Activated T-helper 1 cell treated with anti-CD3 and anti-CD28 coated beads, Interleukin-12 subunit alpha, Interleukin-12 subunit beta, Interleukin-2, Interleukin-4 antibody, amounts not matched to agents 30 ng/mL and 10 ng/mL and 1 ng/mL, durations not matched to agents 14 hours and 24 hours and 36 hours (primary cell): ENCODE measurements around the gene GPR17. TPM values are rescaled to one million over a fixed set of nuclear protein-coding genes. Genes with fewer than 3 reads are reported as not detected.

Experiments
- DNase-seq: peaks from one replicate; pipeline ENCODE4 v3.0.0; 2021; ENCODE audit warnings: low spot score
- H3K27ac Mint-ChIP-seq: one replicate; pipeline ENCODE4 v1.8.0; 2021; ENCODE audit warnings: mild to moderate bottlenecking, mixed read lengths
- H3K27me3 Mint-ChIP-seq: one replicate; pipeline ENCODE4 v1.8.0; 2022; ENCODE audit warnings: mild to moderate bottlenecking, moderate library complexity, mixed read lengths; ENCODE audit not compliant: insufficient read depth
- H3K36me3 Mint-ChIP-seq: one replicate; pipeline ENCODE4 v1.8.0; 2021; ENCODE audit warnings: low read depth, mixed read lengths
- H3K4me1 Mint-ChIP-seq: one replicate; pipeline ENCODE4 v1.8.0; 2021; ENCODE audit warnings: low read depth, mixed read lengths
- H3K4me3 Mint-ChIP-seq: one replicate; pipeline ENCODE4 v1.8.0; 2021; ENCODE audit warnings: mild to moderate bottlenecking, moderate library complexity, mixed read lengths
- H3K9me3 Mint-ChIP-seq: one replicate; pipeline ENCODE4 v1.8.0; 2021; ENCODE audit warnings: mixed read lengths
- intact Hi-C: fragments of 100-400 bp; cut with micrococcal nuclease; formaldehyde crosslinking; loops from one replicate; pipeline ENCODE4 v1.15.1; 2024
- total RNA-seq: library from RNA; stranded (reverse); gene quantifications from 2 replicates; pipeline ENCODE4 v1.2.3, GENCODE V29; 2022

GPR17 gene
- total RNA-seq, 1 donor from 2014 or later = not detected

- H3K9me3 Mint-ChIP-seq = no peaks in the 10 kb centered on the region
- peaks cover 7% of the 10 kb centered on the region for H3K4me1 Mint-ChIP-seq
- H3K27me3 Mint-ChIP-seq = no peaks in the 10 kb centered on the region
- no peak for DNase-seq
- H3K4me3 Mint-ChIP-seq = no peak overlapping the region
- H3K36me3 Mint-ChIP-seq = no peaks in the 10 kb centered on the region
- H3K27ac Mint-ChIP-seq = no peak overlapping the region
- intact Hi-C loops = no loop called here
Observed at GRCh38 chr2:127635380-127636237, 10.3 kb upstream of the GPR17 start.

DNA sequence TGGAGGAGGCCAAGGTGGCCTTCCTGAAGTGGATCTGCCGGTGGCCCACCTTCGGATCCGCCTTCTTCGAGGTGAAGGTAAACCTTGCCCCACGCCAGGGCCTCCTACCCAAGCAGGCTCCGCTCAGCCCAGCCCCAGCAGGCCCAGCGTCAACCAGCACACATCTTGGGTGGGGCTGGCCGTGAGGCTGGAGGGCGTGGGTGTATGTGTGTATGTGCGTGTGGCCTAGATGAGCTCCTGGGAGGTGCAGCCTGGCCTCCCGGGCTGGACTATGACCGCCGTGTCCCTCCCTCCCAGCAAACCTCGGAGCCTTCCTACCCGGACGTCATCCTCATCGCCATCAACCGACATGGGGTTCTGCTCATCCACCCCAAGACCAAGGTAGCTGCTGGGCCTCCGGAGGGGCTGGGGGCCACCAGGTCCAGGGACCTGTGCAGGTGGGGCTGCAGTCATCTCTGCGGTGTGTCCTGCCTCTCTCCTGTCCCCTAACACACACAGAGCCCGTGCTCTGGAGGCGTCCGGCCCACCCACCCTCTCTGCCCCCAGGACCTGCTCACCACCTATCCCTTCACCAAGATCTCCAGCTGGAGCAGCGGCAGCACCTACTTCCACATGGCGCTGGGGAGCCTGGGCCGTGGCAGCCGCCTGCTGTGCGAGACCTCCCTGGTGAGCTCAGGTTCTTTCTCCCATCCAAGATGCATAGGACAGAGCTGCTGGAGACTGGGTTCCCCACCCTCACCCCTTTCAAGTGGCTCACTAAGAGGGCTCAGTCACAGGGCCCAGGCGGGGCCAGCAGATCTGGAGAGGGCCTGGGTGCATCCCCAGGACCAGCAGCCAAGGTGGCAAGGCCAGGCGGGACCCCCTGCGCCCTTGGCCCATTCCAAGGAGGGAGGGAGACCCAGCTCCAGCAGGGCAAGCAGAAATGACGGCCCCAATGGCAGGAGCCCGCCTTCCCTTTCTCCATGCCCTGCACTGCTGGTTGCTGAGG is 9.4 kb upstream of the GPR17 start:
- intact Hi-C loops = no loop called here
- H3K4me3 Mint-ChIP-seq = no peak overlapping the region
- H3K4me1 Mint-ChIP-seq = peaks cover 7% of the 10 kb centered on the region
- H3K36me3 Mint-ChIP-seq = no peaks in the 10 kb centered on the region
- DNase-seq = no peak
- peak overlapping the region; percentile 40 for H3K27ac Mint-ChIP-seq
- no peaks in the 10 kb centered on the region for H3K27me3 Mint-ChIP-seq
- H3K9me3 Mint-ChIP-seq = no peaks in the 10 kb centered on the region

DNA sequence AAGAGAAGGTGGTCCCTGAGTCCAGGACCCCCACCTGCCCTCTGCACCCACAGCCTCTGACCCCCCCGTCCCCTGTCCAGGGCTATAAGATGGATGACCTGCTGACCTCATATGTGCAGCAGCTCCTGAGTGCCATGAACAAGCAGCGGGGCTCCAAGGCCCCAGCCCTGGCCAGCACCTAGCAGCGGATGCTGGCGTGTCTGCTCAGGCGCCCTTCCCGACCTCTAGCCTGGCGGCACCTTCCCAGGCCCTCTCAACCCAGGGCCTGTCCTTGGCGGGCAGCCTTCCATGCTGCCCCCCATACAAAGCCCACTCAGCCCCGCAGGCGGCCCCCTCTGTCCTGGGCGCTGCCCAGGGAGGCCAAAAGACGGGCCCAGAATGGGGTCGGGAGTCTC is 8.7 kb upstream of the GPR17 start:
- H3K4me3 Mint-ChIP-seq = no peak overlapping the region

GRCh38 chr2:127637725-127638252 is 8.2 kb upstream of the GPR17 start:
- H3K36me3 Mint-ChIP-seq = no peaks in the 10 kb centered on the region
- peaks cover 7% of the 10 kb centered on the region for H3K4me1 Mint-ChIP-seq
- intact Hi-C loops = no loop called here
- no peaks in the 10 kb centered on the region for H3K27me3 Mint-ChIP-seq
- peak overlapping the region; percentile 35 for H3K27ac Mint-ChIP-seq
- no peak for DNase-seq
- no peak overlapping the region for H3K4me3 Mint-ChIP-seq
- H3K9me3 Mint-ChIP-seq = no peaks in the 10 kb centered on the region

More for the DNA sequence above, 8.7 kb upstream of the GPR17 start:
- no peaks in the 10 kb centered on the region for H3K36me3 Mint-ChIP-seq
- intact Hi-C loops = no loop called here
- no peak overlapping the region for H3K27ac Mint-ChIP-seq
- H3K9me3 Mint-ChIP-seq = no peaks in the 10 kb centered on the region
- no peak for DNase-seq
- peaks cover 7% of the 10 kb centered on the region for H3K4me1 Mint-ChIP-seq
- H3K27me3 Mint-ChIP-seq = no peaks in the 10 kb centered on the region

DNA sequence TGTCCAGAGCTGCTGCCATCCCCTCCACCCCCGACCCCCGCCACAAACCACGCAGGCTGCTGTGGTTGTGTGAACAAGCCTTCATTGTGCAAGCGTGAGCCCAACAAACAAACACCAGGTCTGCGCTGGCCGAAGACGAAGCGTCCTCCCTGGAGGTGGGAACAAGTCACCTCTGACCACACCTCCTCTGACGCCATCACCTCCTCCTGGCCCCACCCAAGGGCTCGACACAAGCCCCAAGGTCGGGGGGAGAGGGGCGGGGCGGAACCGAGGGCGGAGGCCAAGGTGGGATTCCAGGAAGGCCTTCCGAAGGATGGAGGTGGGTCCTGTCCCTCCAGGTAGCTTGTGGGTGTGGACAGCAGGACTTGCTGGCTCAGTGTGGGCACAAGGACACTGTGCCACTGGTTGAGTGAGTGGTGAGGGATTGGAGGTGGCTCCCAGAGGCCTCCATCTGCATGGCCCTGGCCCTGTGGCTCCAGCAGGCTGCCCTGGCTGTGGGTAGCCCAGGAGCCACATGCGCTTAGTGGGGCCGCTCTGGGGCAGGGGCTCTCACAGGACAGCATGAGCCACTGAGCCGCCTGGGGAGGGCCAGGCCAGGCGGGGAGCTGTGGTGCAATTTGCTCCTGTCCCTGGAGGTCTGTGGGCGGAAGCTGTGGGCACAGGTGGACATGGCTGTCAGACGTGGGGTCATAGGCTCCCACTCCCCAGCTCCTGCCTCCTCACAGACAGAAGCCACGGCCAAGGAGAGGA is 7.4 kb upstream of the GPR17 start:
- no peak overlapping the region for H3K4me3 Mint-ChIP-seq
- no peak for DNase-seq
- intact Hi-C loops = no loop called here
- H3K36me3 Mint-ChIP-seq = no peaks in the 10 kb centered on the region
- no peak overlapping the region for H3K27ac Mint-ChIP-seq
- no peaks in the 10 kb centered on the region for H3K27me3 Mint-ChIP-seq
- no peaks in the 10 kb centered on the region for H3K9me3 Mint-ChIP-seq
- peaks cover 7% of the 10 kb centered on the region for H3K4me1 Mint-ChIP-seq

DNA sequence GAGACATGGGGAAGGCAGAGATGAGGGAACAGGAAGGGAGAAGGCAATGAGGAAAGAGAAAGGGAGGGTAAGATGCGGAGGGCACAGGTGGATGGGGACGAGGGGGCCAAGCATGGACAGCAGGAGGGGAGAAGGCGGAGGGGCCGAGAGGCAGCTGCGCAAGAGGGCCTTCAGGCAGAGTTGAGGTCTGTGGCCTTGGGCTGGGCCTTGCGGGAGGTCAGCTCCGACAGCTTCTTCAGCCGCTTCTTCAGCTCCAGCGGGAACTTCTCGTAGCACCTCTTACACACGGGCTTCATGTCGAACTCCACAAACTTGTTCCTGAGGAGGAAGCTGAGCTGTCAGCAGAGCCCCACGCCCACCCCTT is 6.9 kb upstream of the GPR17 start:
- H3K4me1 Mint-ChIP-seq = peaks cover 7% of the 10 kb centered on the region
- H3K36me3 Mint-ChIP-seq = no peaks in the 10 kb centered on the region
- H3K9me3 Mint-ChIP-seq = no peaks in the 10 kb centered on the region
- no peak for DNase-seq
- H3K27me3 Mint-ChIP-seq = no peaks in the 10 kb centered on the region
- no peak overlapping the region for H3K27ac Mint-ChIP-seq
- no peak overlapping the region for H3K4me3 Mint-ChIP-seq
- intact Hi-C loops = no loop called here

- Mint-ChIP-seq H3K36me3 (no peaks in the 10 kb centered on the region), H3K4me3 (peak overlapping the region; percentile 49), H3K9me3 (no peaks in the 10 kb centered on the region), H3K4me1 (peaks cover 7% of the 10 kb centered on the region), H3K27me3 (no peaks in the 10 kb centered on the region), H3K27ac (peak overlapping the region; percentile 70)
- no peak for DNase-seq
- intact Hi-C loops = loop anchor here (2.0 to 10.0 kb wide), 2 partner anchors 114 to 316 kb away; partner anchors contain the start of gene IWS1
Observed at GRCh38 chr2:127640082-127641072, 5.6 kb upstream of the GPR17 start.

DNA sequence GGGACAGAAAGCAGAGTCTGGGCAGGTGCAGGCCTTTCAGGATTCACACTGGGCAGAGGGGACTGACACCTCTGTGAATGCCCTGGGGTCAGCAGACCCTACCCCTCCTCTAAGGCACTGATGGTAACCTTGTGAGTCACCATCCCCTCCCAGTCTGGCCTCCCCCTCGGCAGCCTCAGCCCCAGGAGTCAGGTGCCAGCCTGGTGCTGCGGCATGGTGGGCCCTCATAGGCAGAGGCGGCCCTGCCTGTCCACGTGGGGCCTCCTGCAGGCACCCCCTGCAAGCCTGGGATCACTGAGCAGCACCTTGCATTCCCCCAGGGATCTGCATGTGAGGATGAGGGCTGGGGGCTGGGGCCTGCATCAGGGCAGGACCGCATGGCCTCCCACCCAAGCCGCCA is 4.8 kb upstream of the GPR17 start:
- Mint-ChIP-seq H3K27me3 (no peaks in the 10 kb centered on the region), H3K27ac (no peak overlapping the region), H3K4me3 (peak overlapping the region; percentile 49), H3K36me3 (no peaks in the 10 kb centered on the region), H3K4me1 (peaks cover 7% of the 10 kb centered on the region), H3K9me3 (no peaks in the 10 kb centered on the region)
- DNase-seq = no peak
- intact Hi-C loops = loop anchor here (2.0 to 10.0 kb wide), 2 partner anchors 114 to 316 kb away; partner anchors contain the start of gene IWS1

GRCh38 chr2:127641846-127642507 is 4.0 kb upstream of the GPR17 start:
- H3K4me3 Mint-ChIP-seq = peak overlapping the region; percentile 51
- peak overlapping the region; percentile 68 for H3K27ac Mint-ChIP-seq
- peak; percentile 21 for DNase-seq
- no peaks in the 10 kb centered on the region for H3K9me3 Mint-ChIP-seq
- peaks cover 7% of the 10 kb centered on the region for H3K4me1 Mint-ChIP-seq
- no peaks in the 10 kb centered on the region for H3K36me3 Mint-ChIP-seq
- intact Hi-C loops = loop anchor here (2.0 to 10.0 kb wide), 2 partner anchors 115 to 317 kb away; partner anchors contain the start of gene IWS1
- no peaks in the 10 kb centered on the region for H3K27me3 Mint-ChIP-seq

GRCh38 chr2:127642706-127643438 is 3.1 kb upstream of the GPR17 start:
- no peaks in the 10 kb centered on the region for H3K27me3 Mint-ChIP-seq
- H3K9me3 Mint-ChIP-seq = no peaks in the 10 kb centered on the region
- DNase-seq = no peak
- H3K4me1 Mint-ChIP-seq = peaks cover 4% of the 10 kb centered on the region
- no peaks in the 10 kb centered on the region for H3K36me3 Mint-ChIP-seq
- no peak overlapping the region for H3K27ac Mint-ChIP-seq
- no peak overlapping the region for H3K4me3 Mint-ChIP-seq
- intact Hi-C loops = loop anchor here (10.0 kb wide), 1 partner anchor 318 kb away; no protein-coding TSS in a partner anchor
